Measurements from ENCODE around the gene CCSER1.
"Not testable (repeated sequence)": the region's sequence is repeated elsewhere in the genome, so short reads cannot be mapped to it uniquely, and the experiment has no call there.

CCSER1 gene

GRCh38 chr4:91592125-91592524, 1464.9 kb downstream of the CCSER1 start:
- no peak for DNase-seq (ENCODE audit: low read depth)

GRCh38 chr4:91596718-91597117, 1469.5 kb downstream of the CCSER1 start:
- DNase-seq (ENCODE audit: low read depth) = no peak

DNA sequence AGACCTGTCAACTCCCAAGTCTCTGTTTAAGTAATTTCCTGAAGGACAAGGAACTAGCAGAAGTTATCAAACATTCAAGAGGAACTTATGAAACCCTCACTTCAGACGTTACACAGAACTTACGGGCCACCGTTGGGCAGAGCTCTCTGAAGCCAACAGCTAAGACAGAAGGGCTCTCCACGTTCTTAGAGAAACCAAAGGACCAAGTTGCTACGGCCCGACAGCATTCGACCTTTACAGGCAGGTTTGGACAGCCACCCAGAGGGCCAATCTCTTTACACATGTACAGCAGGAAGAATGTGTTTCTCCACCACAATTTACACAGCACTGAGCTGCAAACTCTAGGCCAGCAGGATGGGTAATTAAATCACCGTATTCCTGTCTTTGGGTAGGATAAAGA, 1471.5 kb downstream of the CCSER1 start:
- no peak for DNase-seq (ENCODE audit: low read depth)

- no peak for DNase-seq (ENCODE audit: low read depth)
These were observed 1473.1 kb downstream of the CCSER1 start for GRCh38 chr4:91600301-91600700.

DNA sequence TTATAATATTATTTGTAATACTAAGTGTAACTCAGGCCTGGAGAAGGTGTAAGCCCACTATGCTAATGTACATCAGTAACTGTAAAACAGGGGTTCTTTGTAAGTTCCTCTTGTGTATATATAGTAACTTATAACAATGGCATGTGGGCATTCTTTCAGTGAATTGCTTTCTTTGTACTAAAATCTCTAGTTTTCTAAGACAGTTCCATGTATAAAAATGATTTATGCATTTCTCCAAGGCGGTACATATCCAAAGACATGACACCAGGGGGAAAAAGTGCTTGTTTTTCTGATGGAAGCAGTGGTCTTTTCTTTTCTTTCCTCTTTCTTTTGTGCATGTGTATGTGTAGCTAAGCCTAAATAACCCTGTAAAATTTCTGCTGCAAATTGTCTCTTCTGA, 1474.2 kb downstream of the CCSER1 start:
- no peak for DNase-seq (ENCODE audit: low read depth)

DNA sequence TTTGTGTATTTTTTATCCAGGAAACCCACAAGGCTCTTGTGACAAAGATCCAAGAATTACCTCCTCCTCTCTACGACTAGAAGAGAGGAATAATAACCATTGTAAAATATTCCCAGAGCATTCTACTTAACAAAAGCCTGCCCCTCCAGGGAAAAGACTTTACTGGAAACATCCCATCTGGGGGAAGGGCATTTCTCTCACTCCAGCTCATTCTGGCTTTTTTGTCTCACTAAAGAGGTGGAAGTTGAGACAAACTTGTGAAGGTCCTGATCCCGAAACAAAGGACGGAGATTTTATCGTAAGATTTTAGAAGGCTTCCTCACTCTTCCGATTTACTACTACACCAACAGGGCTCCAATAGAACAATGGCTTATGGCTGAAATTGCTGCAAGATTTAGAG, 1484.6 kb downstream of the CCSER1 start:
- no peak for DNase-seq (ENCODE audit: low read depth)

DNA sequence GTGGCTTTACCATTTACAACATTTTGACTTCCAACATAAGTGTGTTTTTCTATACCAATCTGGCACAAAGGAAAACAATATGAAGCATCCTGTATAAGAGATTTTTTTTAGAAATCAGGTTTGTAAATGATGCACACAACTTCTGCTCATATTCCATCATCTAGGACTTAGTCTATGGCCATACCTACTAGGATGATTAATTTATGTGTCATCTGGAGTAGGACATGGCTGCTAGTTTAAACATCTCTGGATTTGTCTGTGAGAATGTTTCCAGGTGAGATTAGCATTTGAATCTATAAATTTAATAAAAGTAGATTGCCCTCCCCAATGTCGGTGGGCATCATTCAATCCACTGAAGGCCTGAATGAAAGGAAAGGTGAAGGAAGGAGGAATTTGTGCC, 1493.8 kb downstream of the CCSER1 start:
- DNase-seq (ENCODE audit: low read depth) = no peak

GRCh38 chr4:91621446-91621845, 1494.3 kb downstream of the CCSER1 start:
- DNase-seq (ENCODE audit: low read depth) = no peak

- DNase-seq (ENCODE audit: low read depth) = no peak
These were observed 1495.9 kb downstream of the CCSER1 start for GRCh38 chr4:91622925-91623602.

- not testable (repeated sequence) for DNase-seq (ENCODE audit: low read depth)
These were observed 1496.4 kb downstream of the CCSER1 start for GRCh38 chr4:91623603-91623967.

DNA sequence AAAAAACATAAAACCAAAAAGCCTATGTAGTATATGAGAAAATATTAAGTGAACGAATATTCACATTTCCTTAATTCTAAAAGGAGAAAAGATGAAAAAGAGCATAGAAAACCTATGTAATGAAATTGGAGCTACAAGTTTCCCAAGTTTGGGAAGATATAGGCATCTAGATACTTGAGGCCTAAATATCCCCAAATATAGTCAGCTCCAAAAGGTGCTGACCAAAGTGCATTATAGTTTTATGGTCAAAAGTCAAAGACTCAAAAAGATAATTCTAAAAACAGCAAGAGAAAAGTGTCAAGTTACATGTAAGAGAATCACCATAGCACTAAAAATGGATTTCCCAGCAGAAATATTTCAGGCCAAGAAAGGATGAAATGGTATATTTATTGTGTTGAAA, 1502.9 kb downstream of the CCSER1 start:
- DNase-seq (ENCODE audit: low read depth) = no peak

GRCh38 chr4:91630764-91631163, 1503.6 kb downstream of the CCSER1 start:
- no peak for DNase-seq (ENCODE audit: low read depth)

DNA sequence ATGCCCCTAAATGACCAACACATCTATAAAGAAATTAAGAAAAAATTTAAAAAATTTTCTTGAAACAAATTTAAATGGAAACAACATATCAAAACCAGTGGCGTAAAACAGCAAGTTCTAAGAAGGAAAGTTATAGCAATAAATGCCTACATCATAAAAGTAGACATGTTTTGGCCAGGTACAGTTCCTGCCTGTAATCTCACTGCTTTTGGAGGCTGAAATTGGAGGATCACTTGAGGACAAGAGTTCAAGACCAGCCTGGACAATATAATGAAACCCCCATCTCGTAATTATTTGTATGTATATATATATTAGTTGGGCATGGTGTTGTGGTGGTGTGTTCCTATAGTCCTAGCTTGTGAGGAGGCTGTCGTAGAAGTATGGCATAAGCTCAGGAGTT, 1504.1 kb downstream of the CCSER1 start:
- no peak for DNase-seq (ENCODE audit: low read depth)

DNA sequence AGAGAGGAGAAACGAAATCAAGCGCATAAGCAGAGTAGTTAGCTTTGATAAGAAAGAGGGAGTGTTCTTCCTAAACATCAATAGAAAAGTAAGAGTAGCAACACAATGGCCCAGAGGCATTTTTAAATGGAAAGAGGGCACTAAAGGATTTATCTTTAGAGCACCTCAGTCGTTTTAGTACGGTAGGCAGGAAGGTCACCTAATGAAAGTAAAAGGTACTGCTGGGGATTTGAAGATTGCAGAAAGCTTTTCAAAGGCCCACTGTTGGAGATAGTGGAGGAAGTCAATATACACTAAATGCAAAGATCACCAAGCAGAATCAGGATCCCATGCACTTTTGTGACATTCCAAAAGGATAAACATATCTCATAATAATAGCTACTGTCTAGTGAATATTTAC, 1508.9 kb downstream of the CCSER1 start:
- DNase-seq (ENCODE audit: low read depth) = no peak

Measured in fibroblast of gingiva (primary cell).